HCT116 (cell line): ENCODE results near the gene RFX1.

Source experiments
- POLR2A ChIP-seq: IDR thresholded peaks from 2 replicates; pipeline ENCODE4 v1.7.0; 2011; ENCODE audit warnings: borderline replicate concordance; ENCODE audit not compliant: insufficient read depth, insufficient read length; ENCODE audit errors: extremely low read depth
- TF ChIP-seq, protein P1 (sequence below), 3 experiments: fragments of 200-600 bp in 1 of 3; sonication (generic) in 1 of 3; IDR thresholded peaks in 2 of 3; conservative IDR thresholded peaks in 1 of 3; 2 replicates each; pipeline ENCODE4 v1.5.1; 2012 to 2017; ENCODE audit warnings: low read depth in 2 of 3, low read length in 2 of 3, antibody characterized with exemption in 1 of 3, borderline replicate concordance in 1 of 3, control low read depth in 1 of 3, mild to moderate bottlenecking in 1 of 3, mixed read lengths in 1 of 3, mixed run types in 1 of 3, moderate library complexity in 1 of 3; ENCODE audit not compliant: insufficient read depth in 1 of 3

DNA sequence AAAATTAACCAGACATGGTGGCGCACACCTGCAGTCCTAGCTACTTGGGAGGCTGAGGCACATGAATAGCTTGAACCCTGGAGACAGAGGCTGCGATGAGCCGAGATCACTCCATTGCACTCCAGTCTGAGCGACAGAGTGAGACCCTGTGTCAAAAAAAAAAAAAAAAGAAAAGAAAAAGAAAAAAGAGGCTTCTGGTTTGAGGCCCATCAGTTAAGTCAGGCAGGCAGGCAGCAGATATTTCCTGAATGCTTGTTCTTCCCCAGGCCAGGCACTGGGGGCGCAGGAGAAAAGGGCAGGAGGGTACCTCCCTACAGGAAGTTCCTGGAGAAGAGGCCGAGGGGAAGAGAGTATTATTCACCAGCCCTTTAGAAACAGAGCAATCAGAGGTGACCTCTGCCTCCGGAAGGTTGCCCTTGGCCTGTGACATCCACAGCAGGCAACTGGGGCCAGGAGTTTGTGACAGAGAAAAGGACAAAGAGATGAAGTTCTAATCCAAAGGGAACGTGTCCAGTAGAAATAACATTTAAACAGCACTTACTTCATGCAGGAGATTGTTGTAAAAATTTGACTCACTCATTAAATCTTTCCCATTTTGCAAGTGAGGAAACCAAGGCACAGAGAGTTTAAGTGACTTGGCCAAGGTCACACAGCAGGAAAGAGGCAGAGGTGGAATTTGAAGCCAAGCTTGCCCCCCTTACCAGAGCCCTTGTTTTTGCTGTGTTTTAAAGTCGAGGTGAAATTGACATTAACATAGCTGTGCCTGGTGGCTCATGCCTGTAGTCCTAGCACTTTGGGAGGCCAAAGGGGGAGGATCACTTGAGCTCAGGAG, 17.5 kb upstream of the RFX1 start:
- TF ChIP-seq, protein P1, sequence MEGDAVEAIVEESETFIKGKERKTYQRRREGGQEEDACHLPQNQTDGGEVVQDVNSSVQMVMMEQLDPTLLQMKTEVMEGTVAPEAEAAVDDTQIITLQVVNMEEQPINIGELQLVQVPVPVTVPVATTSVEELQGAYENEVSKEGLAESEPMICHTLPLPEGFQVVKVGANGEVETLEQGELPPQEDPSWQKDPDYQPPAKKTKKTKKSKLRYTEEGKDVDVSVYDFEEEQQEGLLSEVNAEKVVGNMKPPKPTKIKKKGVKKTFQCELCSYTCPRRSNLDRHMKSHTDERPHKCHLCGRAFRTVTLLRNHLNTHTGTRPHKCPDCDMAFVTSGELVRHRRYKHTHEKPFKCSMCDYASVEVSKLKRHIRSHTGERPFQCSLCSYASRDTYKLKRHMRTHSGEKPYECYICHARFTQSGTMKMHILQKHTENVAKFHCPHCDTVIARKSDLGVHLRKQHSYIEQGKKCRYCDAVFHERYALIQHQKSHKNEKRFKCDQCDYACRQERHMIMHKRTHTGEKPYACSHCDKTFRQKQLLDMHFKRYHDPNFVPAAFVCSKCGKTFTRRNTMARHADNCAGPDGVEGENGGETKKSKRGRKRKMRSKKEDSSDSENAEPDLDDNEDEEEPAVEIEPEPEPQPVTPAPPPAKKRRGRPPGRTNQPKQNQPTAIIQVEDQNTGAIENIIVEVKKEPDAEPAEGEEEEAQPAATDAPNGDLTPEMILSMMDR (IDR thresholded peaks at IDR 0.05 in 2 of 3, conservative IDR thresholded peaks at IDR 0.05 in 1 of 3; ENCODE audit: borderline replicate concordance in 1 of 3, insufficient read depth in 1 of 3, low read depth in 2 of 3, low read length in 2 of 3), result peak; percentile 24 to 75 (median 72); a peak in 4 of 6 replicates
- peak; percentile 20 for TF ChIP-seq POLR2A
